SU-DHL-6 (cell line): ENCODE data around the gene MAEL.

Experiments
- CTCF ChIP-seq: fragments of 200-600 bp; sonication (generic); IDR thresholded peaks from one replicate; pipeline ENCODE4 v1.5.1; 2017; ENCODE audit warnings: antibody characterized with exemption, mild to moderate bottlenecking, low read length, moderate library complexity; ENCODE audit not compliant: insufficient read depth, poor library complexity, severe bottlenecking
- EZH2phosphoT487 ChIP-seq: fragments of 200-600 bp; sonication (generic), shearing (Covaris generic); conservative IDR thresholded peaks from 2 replicates; pipeline ENCODE4 v1.6.1; 2018; ENCODE audit warnings: mild to moderate bottlenecking, antibody characterized with exemption, low read length, moderate library complexity, mixed read lengths

DNA sequence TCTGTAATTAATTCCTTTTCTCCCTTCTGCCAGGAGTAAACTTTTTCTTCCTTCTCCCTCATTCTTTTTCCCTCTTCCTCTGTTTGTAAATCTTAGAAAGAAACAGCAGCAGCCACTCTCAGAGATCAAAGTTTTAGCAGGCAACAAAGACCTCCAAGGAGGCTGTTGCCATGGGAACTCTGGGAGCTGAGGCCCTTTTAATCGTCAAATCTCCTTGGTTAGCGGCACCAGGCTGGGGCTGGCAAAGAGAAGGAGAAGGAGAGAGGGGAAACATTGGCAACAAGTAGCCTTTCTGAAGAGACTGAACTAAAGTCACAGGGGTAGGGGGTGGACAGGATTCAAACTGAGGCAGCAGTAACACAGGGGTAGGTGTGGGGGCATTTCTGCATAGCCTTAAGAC, 38.9 kb upstream of the MAEL start:
- TF ChIP-seq EZH2phosphoT487, result no peak
- no peak for TF ChIP-seq CTCF
